GM18498 (cell line): Measurements from ENCODE around the gene CDH22.

Experiments used
- ATAC-seq: cut with Tn5 transposase; IDR thresholded peaks from one replicate; pipeline ENCODE4 v1.9.1; 2021; ENCODE audit warnings: mild to moderate bottlenecking, moderate library complexity; ENCODE audit not compliant: unreplicated experiment

Gene CDH22

GRCh38 chr20:46154796-46155195 lies 153.5 kb downstream of the CDH22 start:
- ATAC-seq = no peak

- ATAC-seq = no peak
Observed at GRCh38 chr20:46154305-46154704, 154.0 kb downstream of the CDH22 start.

GRCh38 chr20:46152824-46153586 lies 155.3 kb downstream of the CDH22 start:
- no peak for ATAC-seq

GRCh38 chr20:46151936-46152335 lies 156.4 kb downstream of the CDH22 start:
- ATAC-seq = no peak

- no peak for ATAC-seq
Observed at GRCh38 chr20:46150943-46151342, 157.4 kb downstream of the CDH22 start.

GRCh38 chr20:46148313-46149208 lies 159.7 kb downstream of the CDH22 start:
- no peak for ATAC-seq

- no peak for ATAC-seq
Observed at GRCh38 chr20:46145713-46146112, 162.6 kb downstream of the CDH22 start.

- no peak for ATAC-seq
Observed at GRCh38 chr20:46144432-46145025, 163.8 kb downstream of the CDH22 start.

GRCh38 chr20:46142124-46142523 lies 166.2 kb downstream of the CDH22 start:
- no peak for ATAC-seq

- no peak for ATAC-seq
Observed at GRCh38 chr20:46139908-46140482, 168.3 kb downstream of the CDH22 start.

GRCh38 chr20:46139266-46139889 lies 168.9 kb downstream of the CDH22 start:
- ATAC-seq = no peak

- no peak for ATAC-seq
Observed at GRCh38 chr20:46137816-46138215, 170.5 kb downstream of the CDH22 start.

GRCh38 chr20:46135856-46136633 lies 172.3 kb downstream of the CDH22 start:
- ATAC-seq = no peak

- no peak for ATAC-seq
Observed at GRCh38 chr20:46134716-46135115, 173.6 kb downstream of the CDH22 start.

- no peak for ATAC-seq
Observed at GRCh38 chr20:46133886-46134654, 174.2 kb downstream of the CDH22 start.

- peak; percentile 56 for ATAC-seq
Observed at GRCh38 chr20:46132705-46133120, 175.6 kb downstream of the CDH22 start.

- ATAC-seq = no peak
Observed at GRCh38 chr20:46131396-46131795, 176.9 kb downstream of the CDH22 start.

GRCh38 chr20:46130534-46130933 lies 177.8 kb downstream of the CDH22 start:
- ATAC-seq = no peak

GRCh38 chr20:46129955-46130481 lies 178.3 kb downstream of the CDH22 start:
- no peak for ATAC-seq
